HCT116 (cell line): ENCODE results near the gene EIF3K. TPM values are rescaled to one million over a fixed set of nuclear protein-coding genes. Genes with fewer than 3 reads are reported as not detected.

ENCODE experiments used
- ATAC-seq: fragments of 200-7000 bp; cut with Tn5 transposase; 2 replicates; pipeline ENCODE4 v1.9.1; 2020; ENCODE audit warnings: mild to moderate bottlenecking, moderate library complexity
- BruUV-seq: library from RNA; stranded (reverse); fragments of 400-500 nt; replicated peaks from 2 replicates; lab custom pipeline; 2021; lab: Mats Ljungman, UMichigan
- CTCF ChIA-PET: fragments of 300-600 bp; sonication (Branson Sonifier 250); formaldehyde crosslinking; loops from one replicate; lab custom pipeline; 2021; ENCODE audit warnings: antibody characterized with exemption; lab: Charles Lee
- POLR2A ChIA-PET: fragments of 300-600, 350-600 bp; sonication (Branson Sonifier 250); formaldehyde crosslinking; loops from one replicate; lab custom pipeline; 2021; ENCODE audit warnings: antibody characterized with exemption; lab: Charles Lee
- RAD21 ChIA-PET, 2 experiments: fragments of 300-600 bp; sonication (Branson Sonifier 250); formaldehyde crosslinking; loops; one replicate each; lab custom pipeline; 2023; ENCODE audit warnings: low total read pairs in 2 of 2; ENCODE audit not compliant: uncharacterized antibody in 2 of 2, unreplicated experiment in 2 of 2, low non-redundant PET in 1 of 2; lab: Charles Lee
- DNase-seq: peaks from one replicate; pipeline ENCODE4 v3.0.0-alpha.2; 2010; ENCODE audit warnings: low read depth, low spot score
- H2AFZ ChIP-seq: fragments of 200-600 bp; shearing (Covaris generic), sonication (generic); 2 replicates; pipeline ENCODE4 v1.6.1; 2017; ENCODE audit warnings: low read depth, mixed run types, mixed read lengths, antibody characterized with exemption, low read length; ENCODE audit not compliant: poor library complexity, severe bottlenecking
- H3K27ac ChIP-seq: 2 replicates; pipeline ENCODE4 v1.5.1; 2012; ENCODE audit warnings: low read depth, low read length
- H3K27me3 ChIP-seq: fragments of 200-600 bp; sonication (generic); 2 replicates; pipeline ENCODE4 v1.6.1; 2016; ENCODE audit warnings: mixed run types, low read length, mixed read lengths; ENCODE audit not compliant: insufficient read depth
- H3K36me3 ChIP-seq, 2 experiments: fragments of 200-500 bp in 1 of 2; fragments of 200-600 bp in 1 of 2; sonication (Bioruptor generic) in 1 of 2; sonication (generic) in 1 of 2; 2 replicates each; pipeline versions ENCODE4 v1.5.1 to v1.6.1; 2014 to 2016; ENCODE audit warnings: low read length in 2 of 2, inconsistent platforms in 1 of 2, mixed read lengths in 1 of 2, mixed run types in 1 of 2; ENCODE audit not compliant: insufficient read depth in 2 of 2, control insufficient read depth in 1 of 2
- H3K4me1 ChIP-seq, 2 experiments: fragments of 200-600 bp in 1 of 2; sonication (generic) in 1 of 2; 2 replicates each; pipeline versions ENCODE4 v1.5.1 to v1.6.1; 2012 to 2017; ENCODE audit warnings: low read length in 2 of 2, inconsistent platforms in 1 of 2, mild to moderate bottlenecking in 1 of 2, mixed read lengths in 1 of 2, mixed run types in 1 of 2, moderate library complexity in 1 of 2; ENCODE audit not compliant: insufficient read depth in 2 of 2, control insufficient read depth in 1 of 2
- H3K4me2 ChIP-seq: fragments of 200-600 bp; sonication (generic); 2 replicates; pipeline ENCODE4 v1.6.1; 2017; ENCODE audit warnings: mixed run types, low read length, mixed read lengths
- H3K4me3 ChIP-seq, 2 experiments: fragments of 200-600 bp in 1 of 2; sonication (generic) in 1 of 2; replicated peaks in 1 of 2; 2 replicates each; pipeline ENCODE4 v1.5.1; 2011 to 2016; ENCODE audit warnings: low read length in 2 of 2, control low read depth in 1 of 2, low read depth in 1 of 2, mild to moderate bottlenecking in 1 of 2, mixed read lengths in 1 of 2, mixed run types in 1 of 2
- H3K79me2 ChIP-seq: fragments of 200-600 bp; sonication (generic); 2 replicates; pipeline ENCODE4 v1.6.1; 2017; ENCODE audit warnings: mild to moderate bottlenecking, mixed run types, low read length, moderate library complexity, mixed read lengths; ENCODE audit not compliant: insufficient read depth
- H3K9ac ChIP-seq: fragments of 200-600 bp; sonication (generic); 2 replicates; pipeline ENCODE4 v1.6.1; 2016; ENCODE audit warnings: low read length, mixed read lengths
- H3K9me2 ChIP-seq: fragments of 200-600 bp; sonication (generic), shearing (Covaris generic); 2 replicates; pipeline ENCODE4 v1.6.1; 2017; ENCODE audit warnings: mixed run types, mild to moderate bottlenecking, moderate library complexity; ENCODE audit not compliant: insufficient read depth
- H3K9me3 ChIP-seq, 2 experiments: fragments of 200-500 bp in 1 of 2; fragments of 200-600 bp in 1 of 2; sonication (Bioruptor generic) in 1 of 2; sonication (generic) in 1 of 2; 2 replicates each; pipeline ENCODE4 v1.6.1; 2014 to 2017; ENCODE audit warnings: low read length in 2 of 2, mixed read lengths in 2 of 2, inconsistent platforms in 1 of 2, low read depth in 1 of 2, mild to moderate bottlenecking in 1 of 2, mixed run types in 1 of 2, moderate library complexity in 1 of 2; ENCODE audit not compliant: control insufficient read depth in 1 of 2, insufficient read depth in 1 of 2
- H4K20me1 ChIP-seq: fragments of 200-600 bp; sonication (generic), shearing (Covaris generic); 2 replicates; pipeline ENCODE4 v1.6.1; 2017; ENCODE audit warnings: mixed run types, mild to moderate bottlenecking, moderate library complexity; ENCODE audit not compliant: insufficient read depth
- ATF3 ChIP-seq: IDR thresholded peaks from 2 replicates; pipeline ENCODE4 v1.6.1; 2012
- CEBPB ChIP-seq: IDR thresholded peaks from 2 replicates; pipeline ENCODE4 v1.6.1; 2012; ENCODE audit warnings: low read depth
- CTCF ChIP-seq, 3 experiments: fragments of 200-600 bp in 1 of 3; sonication (generic) in 1 of 3; IDR thresholded peaks in 2 of 3; conservative IDR thresholded peaks in 1 of 3; 2 replicates each; pipeline ENCODE4 v1.5.1; 2012 to 2017; ENCODE audit warnings: low read depth in 2 of 3, low read length in 2 of 3, antibody characterized with exemption in 1 of 3, borderline replicate concordance in 1 of 3, control low read depth in 1 of 3, mild to moderate bottlenecking in 1 of 3, mixed read lengths in 1 of 3, mixed run types in 1 of 3, moderate library complexity in 1 of 3; ENCODE audit not compliant: insufficient read depth in 1 of 3
- EGR1 ChIP-seq: IDR thresholded peaks from 2 replicates; pipeline ENCODE4 v1.6.1; 2012; ENCODE audit warnings: low read depth
- ELF1 ChIP-seq: IDR thresholded peaks from 2 replicates; pipeline ENCODE4 v1.6.1; 2012; ENCODE audit warnings: low read depth, borderline replicate concordance
- EZH2 ChIP-seq: fragments of 200-600 bp; sonication (generic); IDR thresholded peaks from 2 replicates; pipeline ENCODE4 v1.6.1; 2017; ENCODE audit warnings: antibody characterized with exemption, mixed run types
- EZH2phosphoT487 ChIP-seq: fragments of 200-600 bp; IDR thresholded peaks from 2 replicates; pipeline ENCODE4 v1.6.1; 2018; ENCODE audit warnings: antibody characterized with exemption, borderline replicate concordance
- FOSL1 ChIP-seq: IDR thresholded peaks from 2 replicates; pipeline ENCODE4 v1.6.1; 2012; ENCODE audit warnings: low read depth
- JUND ChIP-seq: IDR thresholded peaks from 2 replicates; pipeline ENCODE4 v1.6.1; 2012
- MAX ChIP-seq: IDR thresholded peaks from 2 replicates; pipeline ENCODE4 v1.6.1; 2012
- POLR2A ChIP-seq: IDR thresholded peaks from 2 replicates; pipeline ENCODE4 v1.7.0; 2011; ENCODE audit warnings: borderline replicate concordance; ENCODE audit not compliant: insufficient read depth, insufficient read length; ENCODE audit errors: extremely low read depth
- RAD21 ChIP-seq: IDR thresholded peaks from 2 replicates; pipeline ENCODE4 v1.6.1; 2012; ENCODE audit warnings: low read depth, mild to moderate bottlenecking
- SIN3A ChIP-seq: IDR thresholded peaks from 2 replicates; pipeline ENCODE4 v1.6.1; 2012; ENCODE audit warnings: low read depth
- TCF7L2 ChIP-seq: IDR thresholded peaks from 2 replicates; pipeline ENCODE4 v1.7.0; 2011; ENCODE audit warnings: borderline replicate concordance, inconsistent platforms; ENCODE audit not compliant: insufficient read depth, insufficient read length; ENCODE audit errors: extremely low read depth
- YY1 ChIP-seq: IDR thresholded peaks from 2 replicates; pipeline ENCODE4 v1.6.1; 2011; ENCODE audit warnings: low read length, low read depth, moderate library complexity, mild to moderate bottlenecking; ENCODE audit not compliant: insufficient replicate concordance; ENCODE audit errors: extremely low read depth
- ZBTB33 ChIP-seq: IDR thresholded peaks from 2 replicates; pipeline ENCODE4 v1.6.1; 2011; ENCODE audit warnings: mild to moderate bottlenecking, low read length, moderate library complexity; ENCODE audit not compliant: insufficient replicate concordance; ENCODE audit errors: extremely low read depth
- ZNF274 ChIP-seq: fragments of 200-500 bp; sonication (Bioruptor generic); IDR thresholded peaks from 2 replicates; pipeline ENCODE4 v1.6.1; 2014; ENCODE audit warnings: mild to moderate bottlenecking, low read depth, low read length, inconsistent platforms
- intact Hi-C: fragments of 100-400 bp; cut with micrococcal nuclease; formaldehyde crosslinking; loops from 2 replicates; pipeline ENCODE4 v1.10.0; 2022
- total RNA-seq: library from RNA; stranded (reverse); gene quantifications from one replicate; pipeline ENCODE4 v1.2.1, GENCODE V29; 2021; ENCODE audit not compliant: unreplicated experiment

The EIF3K gene
- total RNA-seq, 1 experiment from 2014 or later = 313 TPM

- no peak for TF ChIP-seq ZBTB33
- TF ChIP-seq YY1 = no peak
- TF ChIP-seq CEBPB = no peak
- no peak for TF ChIP-seq MAX
- TF ChIP-seq FOSL1 = no peak
- TF ChIP-seq ATF3 = no peak
- TF ChIP-seq ELF1 = no peak
- no peak for TF ChIP-seq TCF7L2
- no peak for TF ChIP-seq ZNF274
- TF ChIP-seq JUND = no peak
- TF ChIP-seq SIN3A = no peak
- no peak for TF ChIP-seq POLR2A
These were observed 12.9 kb upstream of the EIF3K start (continued) for GRCh38 chr19:38606131-38606530.

GRCh38 chr19:38614289-38614688 lies 4.7 kb upstream of the EIF3K start:
- Histone ChIP-seq H3K9ac (no peak overlapping the region), H3K4me2 (no peak overlapping the region), H3K79me2 (peaks cover 4% of the 10 kb centered on the region), H3K27ac (no peak overlapping the region), H4K20me1 (no peaks in the 10 kb centered on the region), H2AFZ (no peak overlapping the region), H3K27me3 (no peaks in the 10 kb centered on the region), H3K4me3 (no peak overlapping the region), H3K9me3 (no peaks in the 10 kb centered on the region), H3K36me3 (no peaks in the 10 kb centered on the region), H3K4me1 (peaks cover 3 to 16% of the 10 kb centered on the region in 2 experiments; a peak in 3 of 4 replicates), H3K9me2 (no peaks in the 10 kb centered on the region)
- DNase-seq (no peak), ATAC-seq (no peak)
- BruUV-seq = no TSS peak
- POLR2A ChIA-PET = no interaction called here
- RAD21 ChIA-PET = no interaction called here
- CTCF ChIA-PET = no interaction called here
- TF ChIP-seq RAD21 = no peak
- TF ChIP-seq MAX = no peak
- TF ChIP-seq YY1 = no peak
- TF ChIP-seq FOSL1 = no peak
- TF ChIP-seq ATF3 = no peak
- TF ChIP-seq EZH2phosphoT487 = no peak
- TF ChIP-seq EZH2 = no peak
- no peak for TF ChIP-seq CTCF (IDR thresholded peaks at IDR 0.05 in 2 of 3, conservative IDR thresholded peaks at IDR 0.05 in 1 of 3; ENCODE audit: borderline replicate concordance in 1 of 3, insufficient read depth in 1 of 3, low read depth in 2 of 3, low read length in 2 of 3)
- TF ChIP-seq EGR1 = no peak
- no peak for TF ChIP-seq ELF1
- intact Hi-C loops = no loop called here
